ENCODE measurements around the gene MAMDC2.

The MAMDC2 gene

GRCh38 chr9:70052768-70053167, 9.1 kb downstream of the MAMDC2 start:
- peaks cover 30% of the 10 kb centered on the region for H3K4me1 ChIP-seq (ENCODE audit: insufficient read depth, low read length, poor library complexity, severe bottlenecking)
- H3K9ac ChIP-seq (ENCODE audit: low read depth, low read length, poor library complexity, severe bottlenecking) = no peak overlapping the region
- H3K4me2 ChIP-seq (ENCODE audit: low read depth, low read length, poor library complexity, severe bottlenecking) = no peak overlapping the region
- H3K27me3 ChIP-seq (ENCODE audit: insufficient read depth, low read length, poor library complexity, severe bottlenecking) = no peaks in the 10 kb centered on the region
- H3K4me3 ChIP-seq (ENCODE audit: low read length, poor library complexity, severe bottlenecking) = no peak overlapping the region
- H3K9me2 ChIP-seq (replicated peaks; ENCODE audit: low read depth, low read length) = no peaks in the 10 kb centered on the region
- no peaks in the 10 kb centered on the region for H3K9me3 ChIP-seq (ENCODE audit: insufficient read depth, low read depth, low read length)
- H3K36me3 ChIP-seq (ENCODE audit: insufficient read depth, low read length) = no peaks in the 10 kb centered on the region
- no peaks in the 10 kb centered on the region for H4K20me1 ChIP-seq (ENCODE audit: insufficient read depth, low read length, poor library complexity, severe bottlenecking)
- TF ChIP-seq EZH2phosphoT487 (IDR thresholded peaks at IDR 0.05; ENCODE audit: borderline replicate concordance) (no peak), CTCF (conservative IDR thresholded peaks at IDR 0.05; ENCODE audit: low read length) (no peak)
- H2AFZ ChIP-seq (ENCODE audit: low read length) = no peak overlapping the region
- H3K79me2 ChIP-seq (ENCODE audit: insufficient read depth, low read length) = no peaks in the 10 kb centered on the region
- no peaks in the 10 kb centered on the region for H3F3A ChIP-seq (ENCODE audit: low read depth)

- Histone ChIP-seq H3K4me3 (ENCODE audit: low read length, poor library complexity, severe bottlenecking) (no peak overlapping the region), H2AFZ (ENCODE audit: low read length) (no peak overlapping the region), H3K27me3 (ENCODE audit: insufficient read depth, low read length, poor library complexity, severe bottlenecking) (no peaks in the 10 kb centered on the region), H3K4me1 (ENCODE audit: insufficient read depth, low read length, poor library complexity, severe bottlenecking) (peaks cover 20% of the 10 kb centered on the region), H3K79me2 (ENCODE audit: insufficient read depth, low read length) (no peaks in the 10 kb centered on the region), H3K9me2 (replicated peaks; ENCODE audit: low read depth, low read length) (no peaks in the 10 kb centered on the region), H4K20me1 (ENCODE audit: insufficient read depth, low read length, poor library complexity, severe bottlenecking) (no peaks in the 10 kb centered on the region), H3F3A (ENCODE audit: low read depth) (no peaks in the 10 kb centered on the region), H3K9ac (ENCODE audit: low read depth, low read length, poor library complexity, severe bottlenecking) (no peak overlapping the region), H3K36me3 (ENCODE audit: insufficient read depth, low read length) (no peaks in the 10 kb centered on the region), H3K4me2 (ENCODE audit: low read depth, low read length, poor library complexity, severe bottlenecking) (no peak overlapping the region), H3K9me3 (ENCODE audit: insufficient read depth, low read depth, low read length) (no peaks in the 10 kb centered on the region)
- TF ChIP-seq EZH2phosphoT487 (IDR thresholded peaks at IDR 0.05; ENCODE audit: borderline replicate concordance) (no peak), CTCF (conservative IDR thresholded peaks at IDR 0.05; ENCODE audit: low read length) (no peak)
Observed at GRCh38 chr9:70053864-70054263, 10.2 kb downstream of the MAMDC2 start.

DNA sequence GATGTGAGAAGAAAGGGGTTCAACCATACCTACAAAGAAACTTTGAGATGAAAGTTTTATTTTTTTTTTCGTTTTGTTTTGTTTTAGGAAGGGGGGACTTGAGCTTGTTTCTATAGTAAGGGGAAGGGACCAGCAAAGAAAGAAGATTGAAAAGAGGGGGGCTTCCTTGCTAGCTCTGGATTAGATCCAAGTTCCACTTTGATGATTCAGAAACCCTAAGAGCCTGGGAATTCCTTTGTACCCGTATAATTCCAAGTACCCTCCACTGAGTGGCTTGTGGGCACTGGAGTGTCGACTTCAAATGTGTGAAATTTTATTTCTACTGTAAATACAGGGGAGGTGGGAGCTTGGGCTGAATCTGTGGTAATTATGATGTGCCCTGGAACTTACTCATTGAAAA, 10.9 kb downstream of the MAMDC2 start:
- Histone ChIP-seq H2AFZ (ENCODE audit: low read length) (no peak overlapping the region), H3K4me3 (ENCODE audit: low read length, poor library complexity, severe bottlenecking) (no peak overlapping the region), H3K27me3 (ENCODE audit: insufficient read depth, low read length, poor library complexity, severe bottlenecking) (no peaks in the 10 kb centered on the region), H3K9me3 (ENCODE audit: insufficient read depth, low read depth, low read length) (no peaks in the 10 kb centered on the region), H3K4me1 (ENCODE audit: insufficient read depth, low read length, poor library complexity, severe bottlenecking) (peaks cover 13% of the 10 kb centered on the region), H3K9ac (ENCODE audit: low read depth, low read length, poor library complexity, severe bottlenecking) (no peak overlapping the region), H3K9me2 (replicated peaks; ENCODE audit: low read depth, low read length) (no peaks in the 10 kb centered on the region), H3F3A (ENCODE audit: low read depth) (no peaks in the 10 kb centered on the region), H4K20me1 (ENCODE audit: insufficient read depth, low read length, poor library complexity, severe bottlenecking) (no peaks in the 10 kb centered on the region), H3K4me2 (ENCODE audit: low read depth, low read length, poor library complexity, severe bottlenecking) (no peak overlapping the region), H3K36me3 (ENCODE audit: insufficient read depth, low read length) (no peaks in the 10 kb centered on the region), H3K79me2 (ENCODE audit: insufficient read depth, low read length) (no peaks in the 10 kb centered on the region)
- TF ChIP-seq CTCF (conservative IDR thresholded peaks at IDR 0.05; ENCODE audit: low read length) (no peak), EZH2phosphoT487 (IDR thresholded peaks at IDR 0.05; ENCODE audit: borderline replicate concordance) (no peak)
